Vagina (tissue), 2 donors: ENCODE data around the gene FGF19. TPM values are rescaled to one million over a fixed set of nuclear protein-coding genes. Genes with fewer than 3 reads are reported as not detected.
A peak's percentile ranks its signal among the peaks of the same experiment; 100 is the strongest.

Experiments used
- DNase-seq, 2 donors: peaks; one replicate each; pipeline ENCODE4 v3.0.0-alpha.2; 2017; ENCODE audit errors: extremely low spot score in 2 of 2
- H3K27ac ChIP-seq: fragments of 200-600 bp; sonication (generic); one replicate; pipeline ENCODE4 v1.5.1; 2019
- H3K27me3 ChIP-seq: fragments of 200-600 bp; sonication (generic); one replicate; pipeline ENCODE4 v1.5.1; 2019
- H3K36me3 ChIP-seq, 2 donors: fragments of 200-600 bp; sonication (generic); one replicate each; pipeline ENCODE4 v1.5.1; 2017 to 2019
- H3K4me1 ChIP-seq: fragments of 200-600 bp; sonication (generic); one replicate; pipeline ENCODE4 v1.5.1; 2019
- H3K4me3 ChIP-seq, 2 donors: fragments of 200-600 bp; sonication (generic); 1 replicate in 1 of 2; 2 replicates in 1 of 2; pipeline ENCODE4 v1.5.1; 2016 to 2019
- H3K9me3 ChIP-seq: fragments of 200-600 bp; sonication (generic); one replicate; pipeline ENCODE4 v1.5.1; 2019
- POLR2A ChIP-seq, 2 donors: fragments of 450-650 bp; IDR thresholded peaks; one replicate each; pipeline ENCODE4 v1.6.1; 2017; ENCODE audit warnings: antibody characterized with exemption in 2 of 2, mild to moderate bottlenecking in 2 of 2, moderate library complexity in 2 of 2
- POLR2AphosphoS5 ChIP-seq, 2 donors: sonication (generic); formaldehyde crosslinking; IDR thresholded peaks; one replicate each; pipeline ENCODE4 v1.9.0; 2017; ENCODE audit warnings: antibody characterized with exemption in 2 of 2, mild to moderate bottlenecking in 2 of 2, low read depth in 1 of 2; ENCODE audit not compliant: insufficient read depth in 1 of 2
- intact Hi-C: fragments of 100-400 bp; cut with DNase I; formaldehyde crosslinking; loops from one replicate; pipeline ENCODE4 v1.15.1; 2023
- total RNA-seq: library from RNA; depleted of rRNA; stranded (reverse); fragments of >200 nt; gene quantifications from one replicate; pipeline ENCODE4 v1.2.3, GENCODE V29; 2016
- TF ChIP-seq, protein P1 (sequence below), 3 experiments: fragments of 450-650 bp in 2 of 3; fragments of 200-600 bp in 1 of 3; sonication (generic) in 1 of 3; IDR thresholded peaks; one replicate each; pipeline ENCODE4 v1.5.1; 2017 to 2019; ENCODE audit warnings: antibody characterized with exemption in 3 of 3, mild to moderate bottlenecking in 2 of 3, moderate library complexity in 2 of 3

FGF19 gene
- total RNA-seq, 1 donor from 2014 or later, result not detected

GRCh38 chr11:69671734-69672465, 31.9 kb downstream of the FGF19 start:
- Histone ChIP-seq H3K27me3 (no peaks in the 10 kb centered on the region), H3K27ac (no peak overlapping the region), H3K36me3 (peaks cover 0 to 6% of the 10 kb centered on the region in 2 donors), H3K9me3 (no peaks in the 10 kb centered on the region), H3K4me1 (peaks cover 32% of the 10 kb centered on the region), H3K4me3 (no peak overlapping the region)
- TF ChIP-seq, protein P1, sequence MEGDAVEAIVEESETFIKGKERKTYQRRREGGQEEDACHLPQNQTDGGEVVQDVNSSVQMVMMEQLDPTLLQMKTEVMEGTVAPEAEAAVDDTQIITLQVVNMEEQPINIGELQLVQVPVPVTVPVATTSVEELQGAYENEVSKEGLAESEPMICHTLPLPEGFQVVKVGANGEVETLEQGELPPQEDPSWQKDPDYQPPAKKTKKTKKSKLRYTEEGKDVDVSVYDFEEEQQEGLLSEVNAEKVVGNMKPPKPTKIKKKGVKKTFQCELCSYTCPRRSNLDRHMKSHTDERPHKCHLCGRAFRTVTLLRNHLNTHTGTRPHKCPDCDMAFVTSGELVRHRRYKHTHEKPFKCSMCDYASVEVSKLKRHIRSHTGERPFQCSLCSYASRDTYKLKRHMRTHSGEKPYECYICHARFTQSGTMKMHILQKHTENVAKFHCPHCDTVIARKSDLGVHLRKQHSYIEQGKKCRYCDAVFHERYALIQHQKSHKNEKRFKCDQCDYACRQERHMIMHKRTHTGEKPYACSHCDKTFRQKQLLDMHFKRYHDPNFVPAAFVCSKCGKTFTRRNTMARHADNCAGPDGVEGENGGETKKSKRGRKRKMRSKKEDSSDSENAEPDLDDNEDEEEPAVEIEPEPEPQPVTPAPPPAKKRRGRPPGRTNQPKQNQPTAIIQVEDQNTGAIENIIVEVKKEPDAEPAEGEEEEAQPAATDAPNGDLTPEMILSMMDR (IDR thresholded peaks at IDR 0.05), result no peak
- TF ChIP-seq POLR2A (IDR thresholded peaks at IDR 0.05) (no peak), POLR2AphosphoS5 (IDR thresholded peaks at IDR 0.05; ENCODE audit: insufficient read depth in 1 of 2, low read depth in 1 of 2) (no peak)
- no peak for DNase-seq
- intact Hi-C loops, result no loop called here

- H3K27ac ChIP-seq, result no peak overlapping the region
- intact Hi-C loops, result no loop called here
- DNase-seq, result no peak
- no peak overlapping the region for H3K4me3 ChIP-seq
- peaks cover 26% of the 10 kb centered on the region for H3K4me1 ChIP-seq
- H3K27me3 ChIP-seq, result no peaks in the 10 kb centered on the region
- TF ChIP-seq, protein P1 (IDR thresholded peaks at IDR 0.05), result peak; percentile 72 to 79 (median 75)
- peak; percentile 23 to 25 for TF ChIP-seq POLR2AphosphoS5 (IDR thresholded peaks at IDR 0.05; ENCODE audit: insufficient read depth in 1 of 2, low read depth in 1 of 2)
- TF ChIP-seq POLR2A (IDR thresholded peaks at IDR 0.05), result no peak
- H3K9me3 ChIP-seq, result no peaks in the 10 kb centered on the region
- peaks cover 0 to 6% of the 10 kb centered on the region in 2 donors for H3K36me3 ChIP-seq
Observed at GRCh38 chr11:69670158-69670845, 33.5 kb downstream of the FGF19 start.

GRCh38 chr11:69669486-69669885, 34.3 kb downstream of the FGF19 start:
- Histone ChIP-seq H3K36me3 (peaks cover 0 to 15% of the 10 kb centered on the region in 2 donors), H3K9me3 (no peaks in the 10 kb centered on the region), H3K4me1 (peaks cover 23% of the 10 kb centered on the region), H3K27me3 (no peaks in the 10 kb centered on the region), H3K27ac (no peak overlapping the region), H3K4me3 (no peak overlapping the region)
- DNase-seq, result no peak
- TF ChIP-seq, protein P1 (IDR thresholded peaks at IDR 0.05), result no peak
- TF ChIP-seq POLR2A (IDR thresholded peaks at IDR 0.05) (no peak), POLR2AphosphoS5 (IDR thresholded peaks at IDR 0.05; ENCODE audit: insufficient read depth in 1 of 2, low read depth in 1 of 2) (no peak)
- intact Hi-C loops, result no loop called here

GRCh38 chr11:69667619-69668604, 35.9 kb downstream of the FGF19 start:
- no peak for DNase-seq

More at GRCh38 chr11:69667619-69668604, 35.9 kb downstream of the FGF19 start:
- H3K36me3 ChIP-seq, result peaks cover 0 to 15% of the 10 kb centered on the region in 2 donors
- intact Hi-C loops, result no loop called here
- no peaks in the 10 kb centered on the region for H3K27me3 ChIP-seq
- H3K27ac ChIP-seq, result no peak overlapping the region
- no peak overlapping the region for H3K4me3 ChIP-seq
- peaks cover 12% of the 10 kb centered on the region for H3K4me1 ChIP-seq
- TF ChIP-seq, protein P1 (IDR thresholded peaks at IDR 0.05), result no peak
- no peak for TF ChIP-seq POLR2A (IDR thresholded peaks at IDR 0.05)
- H3K9me3 ChIP-seq, result no peaks in the 10 kb centered on the region
